Muscle layer of colon (tissue), 2 donors: ENCODE measurements around the gene SP6.

Experiments used
- H3K27ac ChIP-seq: one replicate; pipeline ENCODE4 v1.7.0; 2013; ENCODE audit warnings: low read depth, mild to moderate bottlenecking, low read length, moderate library complexity
- H3K27me3 ChIP-seq, 2 donors: one replicate each; pipeline ENCODE4 v1.7.0; 2013; ENCODE audit warnings: low read length in 2 of 2, mild to moderate bottlenecking in 2 of 2; ENCODE audit not compliant: insufficient read depth in 2 of 2, control insufficient read depth in 1 of 2
- H3K36me3 ChIP-seq: one replicate; pipeline ENCODE4 v1.7.0; 2013; ENCODE audit warnings: mild to moderate bottlenecking, low read length; ENCODE audit not compliant: insufficient read depth
- H3K4me1 ChIP-seq: one replicate; pipeline ENCODE4 v1.7.0; 2013; ENCODE audit warnings: mild to moderate bottlenecking, low read length; ENCODE audit not compliant: insufficient read depth
- H3K4me3 ChIP-seq, 2 donors: one replicate each; pipeline ENCODE4 v1.7.0; 2013; ENCODE audit warnings: low read length in 2 of 2, low read depth in 1 of 2, mild to moderate bottlenecking in 1 of 2, moderate library complexity in 1 of 2
- H3K9ac ChIP-seq: one replicate; pipeline ENCODE4 v1.7.0; 2013; ENCODE audit warnings: low read length
- H3K9me3 ChIP-seq: one replicate; pipeline ENCODE4 v1.7.0; 2013; ENCODE audit warnings: mild to moderate bottlenecking, low read length
- donor health status: abdominal sarcoma.
- donor health status: Adenocarcinoma of cecum.

SP6 gene

GRCh38 chr17:47806913-47807255 is 44.1 kb downstream of the SP6 start:
- H3K9me3 ChIP-seq, result no peaks in the 10 kb centered on the region
- no peak overlapping the region for H3K9ac ChIP-seq
- H3K4me1 ChIP-seq, result no peaks in the 10 kb centered on the region
- H3K4me3 ChIP-seq, result no peak overlapping the region
- no peaks in the 10 kb centered on the region for H3K27me3 ChIP-seq
- peaks cover 34% of the 10 kb centered on the region for H3K36me3 ChIP-seq
- no peak overlapping the region for H3K27ac ChIP-seq

GRCh38 chr17:47806026-47806912 is 44.7 kb downstream of the SP6 start:
- Histone ChIP-seq H3K4me1 (no peaks in the 10 kb centered on the region), H3K4me3 (no peak overlapping the region), H3K9me3 (no peaks in the 10 kb centered on the region), H3K27ac (no peak overlapping the region), H3K9ac (no peak overlapping the region), H3K27me3 (no peaks in the 10 kb centered on the region), H3K36me3 (peaks cover 33% of the 10 kb centered on the region)

- Histone ChIP-seq H3K4me1 (no peaks in the 10 kb centered on the region), H3K4me3 (no peak overlapping the region), H3K9me3 (no peaks in the 10 kb centered on the region), H3K27me3 (no peaks in the 10 kb centered on the region), H3K36me3 (peaks cover 20% of the 10 kb centered on the region), H3K27ac (no peak overlapping the region), H3K9ac (no peak overlapping the region)
Measured at GRCh38 chr17:47804461-47804860, 46.5 kb downstream of the SP6 start.

- no peaks in the 10 kb centered on the region for H3K4me1 ChIP-seq
- H3K27me3 ChIP-seq, result no peaks in the 10 kb centered on the region
- H3K9ac ChIP-seq, result no peak overlapping the region
- peaks cover 13% of the 10 kb centered on the region for H3K36me3 ChIP-seq
- no peak overlapping the region for H3K4me3 ChIP-seq
- no peak overlapping the region for H3K27ac ChIP-seq
- H3K9me3 ChIP-seq, result no peaks in the 10 kb centered on the region
Measured at GRCh38 chr17:47803751-47804150, 47.2 kb downstream of the SP6 start.

- H3K4me3 ChIP-seq, result no peak overlapping the region
- H3K9ac ChIP-seq, result no peak overlapping the region
- no peaks in the 10 kb centered on the region for H3K9me3 ChIP-seq
- H3K36me3 ChIP-seq, result peaks cover 7% of the 10 kb centered on the region
- no peak overlapping the region for H3K27ac ChIP-seq
- H3K4me1 ChIP-seq, result no peaks in the 10 kb centered on the region
- no peaks in the 10 kb centered on the region for H3K27me3 ChIP-seq
Measured at GRCh38 chr17:47803201-47803600, 47.8 kb downstream of the SP6 start.

- H3K4me1 ChIP-seq, result no peaks in the 10 kb centered on the region
Measured at GRCh38 chr17:47802341-47803022, 48.5 kb downstream of the SP6 start.

GRCh38 chr17:47801906-47802305 is 49.1 kb downstream of the SP6 start:
- no peak overlapping the region for H3K4me3 ChIP-seq
- H3K36me3 ChIP-seq, result no peaks in the 10 kb centered on the region
- H3K9me3 ChIP-seq, result no peaks in the 10 kb centered on the region
- H3K27me3 ChIP-seq, result no peaks in the 10 kb centered on the region
- H3K27ac ChIP-seq, result no peak overlapping the region
- H3K9ac ChIP-seq, result no peak overlapping the region
- no peaks in the 10 kb centered on the region for H3K4me1 ChIP-seq

More at GRCh38 chr17:47802341-47803022, 48.5 kb downstream of the SP6 start:
- Histone ChIP-seq H3K36me3 (peaks cover 3% of the 10 kb centered on the region), H3K9me3 (no peaks in the 10 kb centered on the region), H3K9ac (no peak overlapping the region), H3K27ac (no peak overlapping the region), H3K4me3 (no peak overlapping the region), H3K27me3 (no peaks in the 10 kb centered on the region)

GRCh38 chr17:47801176-47801765 is 49.7 kb downstream of the SP6 start:
- Histone ChIP-seq H3K36me3 (no peaks in the 10 kb centered on the region), H3K4me3 (no peak overlapping the region), H3K27ac (no peak overlapping the region), H3K27me3 (no peaks in the 10 kb centered on the region), H3K9me3 (no peaks in the 10 kb centered on the region), H3K4me1 (no peaks in the 10 kb centered on the region), H3K9ac (no peak overlapping the region)

GRCh38 chr17:47800686-47801085 is 50.3 kb downstream of the SP6 start:
- no peak overlapping the region for H3K4me3 ChIP-seq
- no peaks in the 10 kb centered on the region for H3K36me3 ChIP-seq
- H3K4me1 ChIP-seq, result no peaks in the 10 kb centered on the region
- H3K9ac ChIP-seq, result no peak overlapping the region
- H3K27me3 ChIP-seq, result no peaks in the 10 kb centered on the region
- H3K9me3 ChIP-seq, result no peaks in the 10 kb centered on the region
- H3K27ac ChIP-seq, result no peak overlapping the region

- Histone ChIP-seq H3K4me3 (no peak overlapping the region), H3K36me3 (no peaks in the 10 kb centered on the region), H3K9me3 (no peaks in the 10 kb centered on the region), H3K27ac (no peak overlapping the region), H3K4me1 (no peaks in the 10 kb centered on the region), H3K9ac (no peak overlapping the region), H3K27me3 (peaks cover under 1 to 7% of the 10 kb centered on the region in 2 donors)
Measured at GRCh38 chr17:47797797-47798196, 53.2 kb downstream of the SP6 start.
